ENCODE data around the gene TAF9.

- TF ChIP-seq, protein P1, sequence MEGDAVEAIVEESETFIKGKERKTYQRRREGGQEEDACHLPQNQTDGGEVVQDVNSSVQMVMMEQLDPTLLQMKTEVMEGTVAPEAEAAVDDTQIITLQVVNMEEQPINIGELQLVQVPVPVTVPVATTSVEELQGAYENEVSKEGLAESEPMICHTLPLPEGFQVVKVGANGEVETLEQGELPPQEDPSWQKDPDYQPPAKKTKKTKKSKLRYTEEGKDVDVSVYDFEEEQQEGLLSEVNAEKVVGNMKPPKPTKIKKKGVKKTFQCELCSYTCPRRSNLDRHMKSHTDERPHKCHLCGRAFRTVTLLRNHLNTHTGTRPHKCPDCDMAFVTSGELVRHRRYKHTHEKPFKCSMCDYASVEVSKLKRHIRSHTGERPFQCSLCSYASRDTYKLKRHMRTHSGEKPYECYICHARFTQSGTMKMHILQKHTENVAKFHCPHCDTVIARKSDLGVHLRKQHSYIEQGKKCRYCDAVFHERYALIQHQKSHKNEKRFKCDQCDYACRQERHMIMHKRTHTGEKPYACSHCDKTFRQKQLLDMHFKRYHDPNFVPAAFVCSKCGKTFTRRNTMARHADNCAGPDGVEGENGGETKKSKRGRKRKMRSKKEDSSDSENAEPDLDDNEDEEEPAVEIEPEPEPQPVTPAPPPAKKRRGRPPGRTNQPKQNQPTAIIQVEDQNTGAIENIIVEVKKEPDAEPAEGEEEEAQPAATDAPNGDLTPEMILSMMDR (IDR thresholded peaks at IDR 0.05), result no peak
- TF ChIP-seq POLR2A (IDR thresholded peaks at IDR 0.05), result no peak
Measured at GRCh38 chr5:69315972-69316371, 53.3 kb downstream of the TAF9 start.
